Skin epidermis (tissue), 12 donors: ENCODE measurements around the gene LDLRAP1.
"Not testable (repeated sequence)": the region's sequence is repeated elsewhere in the genome, so short reads cannot be mapped to it uniquely, and the experiment has no call there.

Experiments
- H3K27ac ChIP-seq, 21 experiments: fragments of 200-600 bp; sonication (generic) in 11 of 21; one replicate each; pipeline ENCODE4 v1.5.0; 2020; ENCODE audit warnings: mild to moderate bottlenecking in 3 of 21, inconsistent platforms in 2 of 21, moderate library complexity in 2 of 21
- H3K4me3 ChIP-seq, 7 experiments: fragments of 200-600 bp; sonication (generic) in 2 of 7; one replicate each; pipeline ENCODE4 v1.5.0; 2020; ENCODE audit warnings: inconsistent platforms in 2 of 7, mild to moderate bottlenecking in 2 of 7, moderate library complexity in 1 of 7

Gene LDLRAP1

DNA sequence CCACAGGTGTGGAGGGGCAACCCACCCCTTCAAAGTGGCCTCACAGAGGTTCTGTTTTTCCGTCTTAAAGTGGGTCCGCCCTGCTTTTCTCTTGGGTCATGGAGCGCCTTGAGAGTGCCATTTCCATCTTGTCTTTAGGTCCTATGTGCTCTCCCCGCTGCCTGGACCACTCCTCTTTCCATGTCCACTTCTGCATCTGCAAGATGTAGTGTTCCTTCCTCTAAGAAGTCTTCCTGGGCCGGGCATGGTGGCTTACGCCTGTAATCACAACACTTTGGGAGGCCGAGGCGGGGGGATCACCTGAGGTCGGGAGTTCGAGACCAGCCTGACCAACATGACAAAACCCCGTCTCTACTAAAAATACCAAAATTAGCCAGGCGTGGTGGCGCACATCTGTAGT, 45.4 kb downstream of the LDLRAP1 start:
- not testable (repeated sequence) for H3K4me3 ChIP-seq, H3K27ac ChIP-seq

DNA sequence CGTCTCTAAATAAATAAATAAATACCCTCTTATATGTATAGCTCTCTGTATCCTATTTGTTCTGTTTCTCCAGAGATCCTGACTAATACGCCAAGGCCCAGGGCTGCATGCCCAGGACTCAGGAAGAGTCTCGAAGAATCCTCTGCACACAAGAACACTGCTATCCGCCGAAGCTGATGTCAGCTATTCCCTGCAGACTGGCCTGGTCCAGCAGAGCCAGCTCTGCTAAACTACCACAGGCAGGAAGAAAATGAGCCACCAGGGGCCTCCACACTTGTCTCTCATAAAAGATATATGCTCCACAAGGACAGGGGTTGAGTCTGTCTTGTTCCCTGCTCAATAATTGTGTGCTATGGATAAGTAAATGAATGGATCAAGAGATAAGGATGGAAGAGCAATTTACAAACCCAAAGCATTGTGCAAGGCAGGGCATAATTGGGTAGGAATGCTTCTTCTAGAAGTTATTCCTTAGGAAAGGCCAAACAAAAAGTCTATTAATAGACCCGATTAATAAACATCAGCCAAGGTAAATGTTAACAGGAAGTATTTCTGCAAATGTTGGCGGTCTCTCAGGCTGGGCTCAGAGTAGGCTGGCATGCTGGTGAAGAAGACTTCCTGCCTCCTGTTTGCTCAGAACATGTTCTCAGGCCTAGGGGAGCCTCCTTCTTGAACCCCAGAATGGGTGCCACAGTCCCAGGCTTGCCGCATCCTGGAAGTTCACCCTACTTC, 46.9 kb downstream of the LDLRAP1 start:
- Histone ChIP-seq H3K4me3 (no peak overlapping the region), H3K27ac (no peak overlapping the region)

DNA sequence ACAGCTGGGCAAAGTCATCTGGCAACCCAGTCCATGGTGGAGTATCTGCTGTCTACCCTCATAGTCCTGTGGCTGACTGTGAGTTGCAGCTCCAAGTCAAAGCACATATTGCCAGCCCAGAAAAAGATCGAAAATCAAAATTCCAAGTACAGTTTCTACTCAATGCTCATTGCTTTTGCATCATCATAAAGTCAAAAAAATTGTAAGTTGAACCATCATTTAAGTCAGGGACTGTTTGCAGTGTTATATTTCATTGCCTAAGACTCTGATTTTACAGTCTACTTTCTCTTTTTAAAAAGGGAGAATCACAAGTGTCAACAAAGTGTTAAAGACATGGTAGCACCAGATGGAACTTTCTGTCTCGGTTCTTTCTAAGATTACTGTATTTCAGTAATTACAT, 50.5 kb downstream of the LDLRAP1 start:
- Histone ChIP-seq H3K27ac (no peak overlapping the region), H3K4me3 (no peak overlapping the region)

DNA sequence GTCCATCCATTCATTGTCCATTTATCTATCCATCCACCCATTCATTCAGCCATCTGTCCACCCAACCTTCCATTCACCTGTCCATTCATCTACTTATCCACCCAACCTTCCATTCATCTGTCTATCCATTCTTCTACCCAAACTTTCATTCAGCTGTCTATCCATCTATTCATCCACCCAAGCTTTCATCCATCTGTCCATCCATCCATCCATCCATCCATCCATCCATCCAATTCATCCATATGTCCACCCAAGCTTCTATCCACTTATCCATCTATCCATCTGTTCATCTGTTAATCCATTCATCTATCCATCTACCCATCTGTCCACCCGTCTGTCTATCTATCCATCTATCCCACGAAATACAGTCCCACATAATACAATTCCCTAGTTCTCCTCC, 51.6 kb downstream of the LDLRAP1 start:
- H3K4me3 ChIP-seq, result no peak overlapping the region
- no peak overlapping the region for H3K27ac ChIP-seq

DNA sequence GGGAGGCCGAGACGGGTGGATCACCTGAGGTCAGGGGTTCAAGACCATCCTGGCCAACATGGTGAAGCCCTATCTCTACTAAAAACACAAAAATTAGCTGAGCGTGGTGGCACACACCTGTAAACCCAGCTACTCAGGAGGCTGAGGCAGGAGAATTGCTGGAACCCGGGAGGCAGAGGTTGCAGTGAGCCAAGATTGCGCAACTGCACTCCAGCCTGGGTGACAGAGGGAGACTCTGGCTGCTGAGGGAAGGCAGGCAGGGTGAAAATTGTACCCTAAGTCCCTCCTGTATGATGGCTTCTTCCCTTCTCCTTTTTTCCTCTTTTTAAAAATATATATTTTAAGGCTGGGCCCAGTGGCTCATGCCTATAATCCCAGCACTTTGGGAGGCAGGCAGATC, 53.2 kb downstream of the LDLRAP1 start:
- H3K27ac ChIP-seq, H3K4me3 ChIP-seq: not testable (repeated sequence)

DNA sequence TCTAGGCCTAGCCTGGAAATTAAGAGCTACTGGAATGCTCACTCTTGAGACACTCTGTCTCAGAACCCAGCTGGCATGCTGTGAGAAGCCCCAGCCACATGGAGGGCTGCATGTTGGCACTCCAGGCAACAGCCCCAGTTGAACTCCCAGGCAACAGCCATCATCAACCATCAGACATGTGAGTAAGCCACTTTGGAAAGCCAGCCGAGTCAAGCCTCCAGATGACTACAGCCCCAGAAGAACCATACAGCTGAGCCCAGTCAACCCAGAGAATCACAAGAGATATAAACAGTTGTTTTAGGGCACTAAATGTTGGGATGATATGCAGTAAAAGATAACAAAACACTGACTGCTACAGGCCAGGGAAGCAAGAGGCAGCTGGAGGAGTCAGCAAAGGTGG, 55.5 kb downstream of the LDLRAP1 start:
- Histone ChIP-seq H3K27ac (no peak overlapping the region), H3K4me3 (no peak overlapping the region)

DNA sequence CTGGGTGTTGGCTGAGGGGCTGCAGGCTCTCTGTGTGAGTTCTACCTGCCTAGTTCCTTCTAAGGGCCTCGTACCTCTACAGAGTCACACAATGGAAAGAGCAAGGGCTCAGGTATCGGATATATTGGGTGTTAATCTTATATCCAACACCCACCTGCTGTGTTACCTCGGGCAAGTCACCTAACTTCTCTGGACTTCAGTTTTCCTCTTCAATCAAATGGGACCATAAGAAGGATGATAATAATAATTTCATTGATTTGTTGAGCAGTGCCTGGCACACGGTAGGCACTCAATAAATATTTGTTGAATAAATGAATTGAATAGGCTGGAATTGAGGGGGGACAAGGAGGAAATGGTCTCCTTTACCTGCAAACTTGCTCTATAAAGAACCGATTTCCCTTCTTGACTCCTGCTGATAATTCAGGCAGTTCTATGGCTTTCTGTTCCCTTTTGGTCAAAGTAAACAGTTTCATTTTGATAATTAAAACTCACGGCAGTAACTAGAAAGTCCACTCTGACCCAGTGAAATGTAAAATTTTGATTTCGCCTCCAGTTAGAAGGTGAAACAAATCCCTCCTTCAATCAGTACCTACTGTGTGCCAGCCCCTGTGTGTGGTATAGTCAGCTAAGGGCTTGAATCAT, 56.7 kb downstream of the LDLRAP1 start:
- Histone ChIP-seq H3K27ac (no peak overlapping the region), H3K4me3 (no peak overlapping the region)

DNA sequence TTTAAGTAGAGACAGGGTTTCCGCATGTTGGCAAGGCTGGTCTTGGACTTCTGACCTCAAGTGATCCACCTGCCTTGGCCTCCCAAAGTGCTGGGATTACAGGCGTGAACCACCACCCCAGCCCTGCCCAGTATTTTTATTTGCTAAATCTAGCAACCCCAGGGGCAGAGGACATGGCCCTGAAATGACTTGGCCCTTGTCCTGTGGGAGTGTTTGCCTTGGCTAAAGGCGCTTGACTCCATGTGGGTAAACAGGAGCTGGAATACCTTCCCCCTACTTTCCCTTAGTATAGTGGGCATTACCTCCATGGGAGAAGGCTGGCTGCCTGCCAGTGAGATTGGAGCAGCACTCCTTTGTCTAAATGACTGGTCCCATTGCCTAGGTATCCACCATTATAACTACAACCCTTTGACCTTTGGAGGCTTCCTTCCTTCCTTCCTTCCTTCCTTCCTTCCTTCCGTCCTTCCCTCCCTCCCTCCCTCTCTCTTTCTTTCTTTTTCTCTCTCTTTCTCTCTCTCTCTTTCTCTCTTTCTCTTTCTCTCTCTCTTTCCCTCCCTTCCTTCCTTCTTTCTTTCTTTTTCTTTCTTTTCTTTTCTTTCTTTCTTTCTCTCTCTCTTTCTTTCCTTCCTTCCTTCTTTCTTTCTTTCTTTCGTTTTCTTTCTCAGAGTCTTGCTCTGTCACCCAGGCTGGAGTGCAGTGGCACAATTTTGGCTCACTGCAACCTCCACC, 57.7 kb downstream of the LDLRAP1 start:
- H3K27ac ChIP-seq, H3K4me3 ChIP-seq: not testable (repeated sequence)

DNA sequence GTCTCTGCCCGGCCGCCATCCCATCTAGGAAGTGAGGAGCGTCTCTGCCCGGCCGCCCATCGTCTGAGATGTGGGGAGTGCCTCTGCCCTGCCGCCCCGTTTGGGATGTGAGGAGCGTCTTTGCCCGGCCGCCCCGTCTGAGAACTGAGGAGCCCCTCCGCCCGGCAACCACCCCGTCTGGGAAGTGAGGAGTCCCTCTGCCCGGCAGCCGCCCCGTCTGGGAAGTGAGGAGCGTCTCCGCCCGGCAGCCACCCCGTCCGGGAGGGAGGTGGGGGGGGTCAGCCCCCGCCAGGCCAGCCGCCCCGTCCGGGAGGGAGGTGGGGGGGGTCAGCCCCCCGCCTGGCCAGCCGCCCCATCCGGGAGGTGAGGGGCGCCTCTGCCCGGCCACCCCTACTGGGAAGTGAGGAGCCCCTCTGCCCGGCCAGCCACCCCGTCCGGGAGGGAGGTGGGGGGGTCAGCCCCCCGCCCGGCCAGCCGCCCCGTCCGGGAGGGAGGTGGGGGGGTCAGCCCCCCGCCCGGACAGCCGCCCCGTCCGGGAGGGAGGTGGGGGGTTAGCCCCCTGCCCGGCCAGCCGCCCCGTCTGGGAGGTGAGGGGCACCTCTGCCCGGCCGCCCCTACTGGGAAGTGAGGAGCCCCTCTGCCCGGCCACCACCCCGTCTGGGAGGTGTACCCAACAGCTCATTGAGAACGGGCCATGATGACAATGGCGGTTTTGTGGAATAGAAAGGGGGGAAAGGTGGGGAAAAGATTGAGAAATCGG, 60.6 kb downstream of the LDLRAP1 start:
- not testable (repeated sequence) for H3K27ac ChIP-seq, H3K4me3 ChIP-seq

DNA sequence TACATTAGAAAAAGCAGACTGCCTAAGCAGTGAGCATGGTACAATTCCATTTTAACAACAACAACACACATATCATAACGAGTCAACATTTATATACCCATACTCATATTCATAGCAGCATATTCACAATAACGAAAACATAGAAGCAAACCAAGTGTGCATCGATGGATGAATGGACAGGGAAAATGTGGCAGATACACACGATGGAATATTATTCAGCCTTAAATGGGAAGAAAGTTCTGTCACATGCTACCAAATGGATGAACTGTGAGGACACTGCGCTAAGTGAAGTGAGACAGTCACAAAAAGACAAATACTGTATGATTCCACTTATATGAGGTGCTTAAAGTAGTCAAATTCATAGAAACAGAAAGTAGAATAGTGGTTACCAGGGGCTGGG, 63.7 kb downstream of the LDLRAP1 start:
- Histone ChIP-seq H3K4me3 (no peak overlapping the region), H3K27ac (no peak overlapping the region)

DNA sequence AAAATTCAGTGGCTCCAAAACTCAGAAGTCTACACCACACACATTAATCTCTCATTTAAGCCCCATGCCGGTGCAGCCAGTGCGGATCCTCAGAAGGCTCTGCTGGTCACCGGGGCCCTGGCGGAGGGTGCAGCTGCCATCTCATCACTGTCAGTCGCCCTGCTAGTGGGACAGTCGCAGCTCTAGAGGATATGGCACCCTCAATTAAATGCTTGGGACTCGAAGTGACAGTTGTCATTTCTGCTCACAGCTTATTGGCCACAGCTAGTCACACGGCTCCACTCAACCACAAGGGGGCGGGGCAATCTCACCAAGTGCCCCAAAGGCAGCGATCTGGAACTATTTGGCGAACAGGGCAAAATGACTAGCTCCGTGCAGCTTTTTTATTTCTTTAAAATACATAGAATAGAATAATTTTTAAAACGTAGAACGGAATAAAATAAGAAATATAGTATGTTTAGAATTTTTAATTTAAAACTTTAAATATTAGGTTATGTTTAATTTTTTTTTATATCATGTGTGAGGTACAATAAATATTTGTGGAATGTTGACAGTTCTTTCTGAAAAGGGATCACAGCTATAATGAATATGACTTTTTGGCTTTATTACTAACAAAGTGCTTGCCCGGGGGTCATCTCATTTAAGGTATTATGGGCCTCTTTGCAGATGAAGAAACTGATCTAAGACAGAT, 65.2 kb downstream of the LDLRAP1 start:
- H3K4me3 ChIP-seq, result no peak overlapping the region

DNA sequence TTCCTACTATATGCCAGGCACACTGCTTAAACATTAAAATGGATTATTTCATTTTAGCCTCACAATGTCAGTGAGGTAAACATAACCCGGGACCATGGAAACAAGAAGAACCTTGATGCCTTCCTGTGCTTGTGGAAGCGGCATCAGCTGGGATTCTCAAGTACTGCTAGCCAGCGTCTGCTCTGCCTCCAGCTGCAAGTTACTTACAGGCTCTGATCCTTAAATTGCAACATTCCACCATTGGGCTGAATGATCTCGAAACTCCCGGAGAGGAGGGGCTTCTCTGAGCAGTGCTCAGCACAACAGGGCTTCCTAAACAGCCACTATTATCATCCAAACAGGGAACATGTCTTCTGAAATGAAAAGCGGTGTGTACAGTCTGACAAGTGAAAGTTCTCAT, 66.5 kb downstream of the LDLRAP1 start:
- Histone ChIP-seq H3K4me3 (no peak overlapping the region), H3K27ac (no peak overlapping the region)

More for the DNA sequence above, 65.2 kb downstream of the LDLRAP1 start:
- no peak overlapping the region for H3K27ac ChIP-seq

DNA sequence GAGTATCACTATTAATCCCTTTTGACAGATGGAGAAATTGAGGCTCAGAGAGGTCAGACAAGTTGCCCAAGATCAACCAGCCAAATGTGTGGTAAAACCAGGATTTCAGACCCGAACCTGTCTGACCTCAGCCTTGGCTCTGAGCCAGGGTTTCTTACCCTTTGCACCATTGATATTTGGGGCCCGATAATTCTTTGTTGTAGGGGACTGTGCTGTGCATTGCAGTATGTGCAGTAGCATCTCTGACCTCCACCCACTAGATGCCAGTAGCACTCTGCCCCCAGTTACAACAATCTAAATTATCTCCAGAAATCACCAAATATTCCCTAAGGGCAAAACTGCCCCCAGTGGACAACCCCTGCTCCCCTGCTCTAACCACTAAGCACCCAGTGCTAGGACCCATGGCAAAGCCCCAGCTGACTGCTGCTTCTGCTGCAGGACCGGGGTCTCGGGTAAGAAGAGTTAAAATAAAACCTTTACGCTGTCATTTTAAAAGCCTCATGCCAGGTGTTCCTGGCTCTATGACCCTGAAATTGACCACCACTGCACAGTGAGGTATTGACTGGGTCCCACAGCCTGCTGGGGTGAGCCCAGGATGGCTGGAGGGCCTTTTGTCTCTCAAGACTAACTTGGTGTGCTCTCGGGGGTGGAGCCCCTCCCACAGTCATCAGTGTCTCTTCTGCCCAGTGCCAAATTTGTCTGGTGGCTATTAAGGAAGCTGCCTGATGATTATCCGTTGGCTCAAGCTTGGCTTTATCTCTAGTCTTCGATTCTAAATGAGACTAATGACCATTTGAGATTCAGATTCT, 67.6 kb downstream of the LDLRAP1 start:
- H3K27ac ChIP-seq, result no peak overlapping the region

DNA sequence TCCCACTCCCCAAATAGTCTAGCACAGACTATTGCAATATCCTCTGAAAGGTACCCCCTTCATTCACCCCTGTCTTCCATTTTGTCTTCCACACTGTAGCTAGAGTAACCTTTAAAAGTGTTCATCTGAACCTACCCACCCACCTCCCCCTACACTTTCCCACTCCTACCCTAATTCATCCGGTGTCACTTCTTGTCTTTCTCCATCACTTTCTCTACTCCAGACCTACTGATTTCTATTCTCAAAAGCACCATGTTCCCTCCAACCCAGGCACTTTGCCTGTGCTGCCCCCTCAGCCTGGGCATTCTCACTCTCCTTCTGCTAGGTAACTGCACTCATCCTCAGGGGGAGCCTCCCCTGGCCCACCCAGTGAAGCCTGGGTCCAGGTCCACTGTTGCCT, 68.4 kb downstream of the LDLRAP1 start:
- Histone ChIP-seq H3K27ac (no peak overlapping the region), H3K4me3 (no peak overlapping the region)

More for the DNA sequence above, 67.6 kb downstream of the LDLRAP1 start:
- no peak overlapping the region for H3K4me3 ChIP-seq

DNA sequence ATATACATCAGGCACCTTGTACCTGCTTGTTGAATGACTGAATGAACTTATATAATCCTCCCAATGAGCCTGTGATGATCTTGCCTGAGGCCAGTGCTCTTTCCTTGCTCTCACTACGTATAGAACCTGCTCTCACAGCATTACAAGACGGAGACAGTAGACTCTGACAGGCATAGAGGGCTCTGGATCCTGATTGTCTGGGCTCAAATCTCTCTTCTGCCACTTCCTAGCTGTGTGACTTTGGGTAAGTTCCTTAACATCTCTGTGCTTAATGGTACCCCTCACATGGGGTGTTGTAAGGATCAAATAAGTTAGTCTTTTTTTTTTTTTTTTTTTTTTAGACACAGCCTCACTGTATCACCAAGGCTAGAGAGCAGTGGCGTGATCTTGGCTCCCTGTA, 69.0 kb downstream of the LDLRAP1 start:
- Histone ChIP-seq H3K4me3 (no peak overlapping the region), H3K27ac (no peak overlapping the region)

DNA sequence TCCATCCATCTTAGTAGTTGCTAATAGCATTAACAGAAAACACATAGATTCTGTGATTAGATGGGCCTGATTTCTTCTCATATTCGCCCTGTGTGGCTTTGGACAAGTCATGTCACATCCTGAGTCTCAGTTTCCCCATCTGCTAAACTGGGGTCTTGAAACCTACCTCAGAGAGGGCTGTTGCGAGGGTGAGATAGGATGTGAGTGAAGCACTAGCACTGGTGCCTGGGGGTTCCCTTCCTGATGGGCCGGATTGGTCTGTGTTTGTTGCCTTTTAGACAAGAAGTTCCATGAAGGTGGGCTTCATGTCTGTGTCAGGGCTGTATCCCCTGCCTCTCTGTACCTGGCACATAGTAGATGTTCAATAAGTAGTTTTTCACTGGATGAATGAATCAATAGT, 69.7 kb downstream of the LDLRAP1 start:
- Histone ChIP-seq H3K27ac (no peak overlapping the region), H3K4me3 (no peak overlapping the region)

DNA sequence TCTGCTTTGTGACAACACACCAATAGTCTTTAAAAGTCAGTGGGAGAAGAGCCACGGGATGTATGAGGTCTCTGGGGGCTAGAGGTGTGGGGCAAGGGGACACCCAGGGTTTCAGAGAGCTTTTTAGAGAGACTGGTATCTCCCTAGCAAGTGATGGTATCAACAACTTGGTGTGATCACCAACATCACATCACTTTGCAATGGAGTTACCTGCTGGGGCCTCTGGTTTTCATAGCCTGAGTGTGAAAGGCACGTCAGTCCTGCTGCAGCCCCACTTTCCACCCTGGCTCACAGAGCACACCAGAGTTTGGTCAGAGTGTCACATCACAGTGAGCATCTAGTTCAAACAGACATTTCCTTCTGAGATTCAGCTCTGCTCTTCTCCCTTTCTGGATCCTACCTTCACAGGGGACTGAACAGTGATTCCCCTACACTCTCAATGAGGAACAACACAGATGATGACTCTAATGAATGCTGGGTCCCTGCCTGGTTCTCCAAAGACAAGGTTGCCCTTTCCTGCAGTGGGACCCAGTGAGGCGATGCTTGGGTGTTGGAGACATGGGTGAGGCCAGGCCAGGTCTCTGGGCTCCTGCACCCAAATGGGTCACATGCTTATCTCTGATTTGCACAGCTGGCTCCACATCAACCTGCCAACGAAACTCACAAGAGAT, 71.2 kb downstream of the LDLRAP1 start:
- H3K27ac ChIP-seq, result peak overlapping the region in 1 of 21 experiments; percentile 43

DNA sequence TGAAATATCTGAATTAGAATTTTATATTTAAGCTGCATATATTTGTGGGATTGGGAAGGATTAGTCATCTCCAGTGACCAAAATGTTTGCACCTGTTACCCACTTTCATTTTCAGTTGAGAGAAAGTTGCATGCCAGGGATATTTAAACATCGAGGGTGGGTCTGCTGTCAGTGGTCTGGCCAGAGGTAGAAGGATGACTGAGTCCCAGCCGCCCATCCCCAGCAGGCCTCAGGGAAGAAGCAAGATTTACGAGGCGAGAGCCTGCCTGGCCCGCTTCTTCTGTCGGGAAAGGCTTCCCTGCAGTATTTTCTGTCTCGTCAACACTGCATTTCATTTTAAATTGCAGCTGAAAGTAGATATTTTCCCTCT, 71.8 kb downstream of the LDLRAP1 start:
- peak overlapping the region in 1 of 21 experiments; percentile 43 for H3K27ac ChIP-seq
- H3K4me3 ChIP-seq, result no peak overlapping the region

More for the DNA sequence above, 71.2 kb downstream of the LDLRAP1 start:
- H3K4me3 ChIP-seq, result no peak overlapping the region
